Panc1 (cell line): ENCODE results near the gene LHFPL2. TPM values are rescaled to one million over a fixed set of nuclear protein-coding genes. Genes with fewer than 3 reads are reported as not detected.

Source experiments
- ATAC-seq: fragments of 200-7000 bp; cut with Tn5 transposase; 2 replicates; pipeline ENCODE4 v1.9.1; 2020; ENCODE audit warnings: mild to moderate bottlenecking, moderate library complexity
- BruUV-seq: library from RNA; stranded (reverse); fragments of 400-500 nt; replicated peaks from 2 replicates; lab custom pipeline; 2021; lab: Mats Ljungman, UMichigan
- CTCF ChIA-PET: fragments of 300-600 bp; sonication (Branson Sonifier 250); formaldehyde crosslinking; loops from one replicate; lab custom pipeline; 2022; ENCODE audit warnings: antibody characterized with exemption; lab: Charles Lee
- POLR2A ChIA-PET: fragments of 300-600 bp; sonication (Branson Sonifier 250); formaldehyde crosslinking; loops from one replicate; lab custom pipeline; 2022; ENCODE audit warnings: antibody characterized with exemption; lab: Charles Lee
- DNase-seq: peaks from one replicate; pipeline ENCODE4 v3.0.0-alpha.2; 2010; ENCODE audit warnings: low read depth, low spot score
- H3K27ac ChIP-seq: 2 replicates; pipeline ENCODE4 v1.5.1; 2011; ENCODE audit warnings: mild to moderate bottlenecking, low read length, inconsistent platforms
- H3K27me3 ChIP-seq: fragments of 200-500 bp; sonication (Bioruptor generic); 2 replicates; pipeline ENCODE4 v1.6.0; 2014; ENCODE audit warnings: low read length, inconsistent platforms; ENCODE audit not compliant: control insufficient read depth, insufficient read depth
- H3K36me3 ChIP-seq: fragments of 200-500 bp; sonication (Bioruptor generic); 2 replicates; pipeline ENCODE4 v1.5.1; 2014; ENCODE audit warnings: inconsistent platforms, mild to moderate bottlenecking, low read length, moderate library complexity; ENCODE audit not compliant: control insufficient read depth, insufficient read depth
- H3K4me1 ChIP-seq: 2 replicates; pipeline ENCODE4 v1.5.1; 2011; ENCODE audit warnings: inconsistent platforms, mild to moderate bottlenecking, low read length, moderate library complexity; ENCODE audit not compliant: control insufficient read depth, insufficient read depth
- H3K4me3 ChIP-seq, 2 experiments: 2 replicates each; pipeline ENCODE4 v1.5.1; 2011 to 2012; ENCODE audit warnings: low read depth in 2 of 2, low read length in 2 of 2, mild to moderate bottlenecking in 2 of 2, inconsistent platforms in 1 of 2, moderate library complexity in 1 of 2
- H3K9me3 ChIP-seq: fragments of 200-500 bp; sonication (Bioruptor generic); 2 replicates; pipeline ENCODE4 v1.5.1; 2014; ENCODE audit warnings: low read depth, mild to moderate bottlenecking, inconsistent platforms, low read length, moderate library complexity; ENCODE audit not compliant: control insufficient read depth, insufficient read depth
- CTCF ChIP-seq: fragments of 450-650 bp; IDR thresholded peaks from 2 replicates; pipeline ENCODE4 v1.5.1; 2017; ENCODE audit warnings: mild to moderate bottlenecking
- POLR2AphosphoS5 ChIP-seq: IDR thresholded peaks from 2 replicates; pipeline ENCODE4 v1.6.1; 2012; ENCODE audit warnings: mild to moderate bottlenecking, low read depth, low read length, moderate library complexity
- REST ChIP-seq, 2 experiments: IDR thresholded peaks; 2 replicates each; pipeline ENCODE4 v1.6.1; 2011 to 2012; ENCODE audit warnings: low read depth in 2 of 2, control low read depth in 1 of 2, low read length in 1 of 2, mild to moderate bottlenecking in 1 of 2, moderate library complexity in 1 of 2; ENCODE audit not compliant: insufficient read depth in 1 of 2
- SIN3A ChIP-seq: IDR thresholded peaks from 2 replicates; pipeline ENCODE4 v1.6.1; 2012; ENCODE audit warnings: low read depth, mild to moderate bottlenecking, low read length, moderate library complexity, borderline replicate concordance; ENCODE audit not compliant: insufficient read depth
- TCF7L2 ChIP-seq: IDR thresholded peaks from 2 replicates; pipeline ENCODE4 v1.6.1; 2011; ENCODE audit warnings: mild to moderate bottlenecking, low read depth, low read length, inconsistent platforms
- in situ Hi-C: cut with HindIII; loops from 2 replicates; pipeline ENCODE4 v1.10.0; 2016; ENCODE audit warnings: low sequenced_read_pairs, low pct_unique_long_range_greater_than_20kb
- intact Hi-C: fragments of 100-400 bp; cut with micrococcal nuclease; formaldehyde crosslinking; loops from one replicate; pipeline ENCODE4 v1.10.0; 2022; ENCODE audit not compliant: unreplicated experiment
- total RNA-seq: library from RNA; stranded (reverse); gene quantifications from one replicate; pipeline ENCODE4 v1.2.1, GENCODE V29; 2021; ENCODE audit not compliant: unreplicated experiment

The LHFPL2 gene
- total RNA-seq, 1 experiment from 2014 or later = 25.8 TPM

- no TSS peak for BruUV-seq
These were observed 150.7 kb downstream of the LHFPL2 start for GRCh38 chr5:78497573-78498533.

GRCh38 chr5:78496373-78496772 is 152.2 kb downstream of the LHFPL2 start:
- in situ Hi-C loops = no loop called here
- Histone ChIP-seq H3K4me1 (no peaks in the 10 kb centered on the region), H3K27ac (no peak overlapping the region), H3K36me3 (no peaks in the 10 kb centered on the region), H3K4me3 (no peak overlapping the region), H3K27me3 (no peaks in the 10 kb centered on the region), H3K9me3 (no peaks in the 10 kb centered on the region)
- ChIA-PET POLR2A (no interaction called here), CTCF (interaction anchor here (0.6 kb wide), 1 partner anchor 260 kb away, joined by 6 read pairs; no protein-coding TSS in a partner anchor)
- DNase-seq (no peak), ATAC-seq (no peak)
- TF ChIP-seq TCF7L2 (no peak), REST (IDR thresholded peaks at IDR 0.05; ENCODE audit: insufficient read depth in 1 of 2, low read depth in 2 of 2, low read length in 1 of 2) (no peak), CTCF (no peak), SIN3A (no peak)
- intact Hi-C loops = no loop called here
- no TSS peak for BruUV-seq

More at GRCh38 chr5:78497573-78498533, 150.7 kb downstream of the LHFPL2 start:
- no peak for DNase-seq
- ChIA-PET POLR2A (no interaction called here), CTCF (no interaction called here)
- ATAC-seq = no peak
- no peaks in the 10 kb centered on the region for H3K9me3 ChIP-seq
- no peaks in the 10 kb centered on the region for H3K27me3 ChIP-seq
- TF ChIP-seq TCF7L2 (no peak), SIN3A (no peak), POLR2AphosphoS5 (no peak), CTCF (no peak), REST (IDR thresholded peaks at IDR 0.05; ENCODE audit: insufficient read depth in 1 of 2, low read depth in 2 of 2, low read length in 1 of 2) (no peak)
- H3K4me1 ChIP-seq = no peaks in the 10 kb centered on the region
- no peak overlapping the region for H3K27ac ChIP-seq
- H3K4me3 ChIP-seq = no peak overlapping the region
- intact Hi-C loops (no loop called here), in situ Hi-C loops (no loop called here)
- H3K36me3 ChIP-seq = no peaks in the 10 kb centered on the region
